ENCODE measurements around the gene CMTM7. TPM values are rescaled to one million over a fixed set of nuclear protein-coding genes. Genes with fewer than 3 reads are reported as not detected.

The CMTM7 gene
- total RNA-seq, 2 experiments from 2014 or later = 31.5 to 35.2 TPM

DNA sequence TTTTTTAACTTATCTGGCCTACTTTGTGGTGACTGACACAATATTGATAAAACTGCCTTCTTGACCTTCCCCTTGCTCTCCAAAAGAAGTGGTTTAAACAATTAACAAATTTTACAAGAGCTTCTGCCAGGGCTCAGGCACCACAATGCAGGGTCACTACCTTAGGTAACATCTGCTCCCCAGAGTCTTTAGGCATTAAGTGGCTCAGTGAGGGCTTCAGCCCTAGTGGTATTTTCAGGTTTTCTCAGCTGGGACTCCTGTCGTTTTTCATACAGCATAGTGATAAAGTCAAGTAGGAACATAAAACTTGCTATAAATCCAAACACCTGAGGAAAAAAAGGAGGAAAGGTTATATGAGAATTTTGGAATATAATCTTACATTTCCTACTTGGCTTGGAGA, 92.1 kb downstream of the CMTM7 start:
- H3K27me3 Mint-ChIP-seq = no peaks in the 10 kb centered on the region
- POLR2A ChIA-PET = interaction anchor here (1.4 kb wide), 1 partner anchor 14 kb away, joined by 3 read pairs; no protein-coding TSS in a partner anchor
- no peak overlapping the region for H3K4me3 ChIP-seq (ENCODE audit: low read length)
- H3K9me3 Mint-ChIP-seq = no peaks in the 10 kb centered on the region
- peaks cover 30% of the 10 kb centered on the region for H3K4me1 Mint-ChIP-seq (ENCODE audit: low read depth)
- ATAC-seq (ENCODE audit: poor library complexity) = no peak
- peaks cover 92% of the 10 kb centered on the region for H3K36me3 Mint-ChIP-seq (ENCODE audit: low read depth)
- H3K27ac Mint-ChIP-seq = no peak overlapping the region
- H3K4me3 Mint-ChIP-seq = no peak overlapping the region
- intact Hi-C loops (cut with DNase I, micrococcal nuclease) = no loop called here
- H3K9me3 ChIP-seq (ENCODE audit: control insufficient read depth in 1 of 2, insufficient read depth in 1 of 2, low read length in 2 of 2) = no peaks in the 10 kb centered on the region
- TF ChIP-seq, protein P1, sequence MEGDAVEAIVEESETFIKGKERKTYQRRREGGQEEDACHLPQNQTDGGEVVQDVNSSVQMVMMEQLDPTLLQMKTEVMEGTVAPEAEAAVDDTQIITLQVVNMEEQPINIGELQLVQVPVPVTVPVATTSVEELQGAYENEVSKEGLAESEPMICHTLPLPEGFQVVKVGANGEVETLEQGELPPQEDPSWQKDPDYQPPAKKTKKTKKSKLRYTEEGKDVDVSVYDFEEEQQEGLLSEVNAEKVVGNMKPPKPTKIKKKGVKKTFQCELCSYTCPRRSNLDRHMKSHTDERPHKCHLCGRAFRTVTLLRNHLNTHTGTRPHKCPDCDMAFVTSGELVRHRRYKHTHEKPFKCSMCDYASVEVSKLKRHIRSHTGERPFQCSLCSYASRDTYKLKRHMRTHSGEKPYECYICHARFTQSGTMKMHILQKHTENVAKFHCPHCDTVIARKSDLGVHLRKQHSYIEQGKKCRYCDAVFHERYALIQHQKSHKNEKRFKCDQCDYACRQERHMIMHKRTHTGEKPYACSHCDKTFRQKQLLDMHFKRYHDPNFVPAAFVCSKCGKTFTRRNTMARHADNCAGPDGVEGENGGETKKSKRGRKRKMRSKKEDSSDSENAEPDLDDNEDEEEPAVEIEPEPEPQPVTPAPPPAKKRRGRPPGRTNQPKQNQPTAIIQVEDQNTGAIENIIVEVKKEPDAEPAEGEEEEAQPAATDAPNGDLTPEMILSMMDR (IDR thresholded peaks at IDR 0.05) = no peak
- H3K27me3 ChIP-seq (ENCODE audit: control insufficient read depth in 1 of 2, insufficient read depth in 2 of 2, low read length in 2 of 2) = no peaks in the 10 kb centered on the region
- peaks cover 76% of the 10 kb centered on the region for H3K36me3 ChIP-seq (ENCODE audit: insufficient read depth, low read length)
- CTCF ChIA-PET = no interaction called here
- H3K27ac ChIP-seq (ENCODE audit: low read depth in 1 of 2, low read length in 2 of 2) = no peak overlapping the region
- H3K4me1 ChIP-seq (ENCODE audit: insufficient read depth, low read length) = no peaks in the 10 kb centered on the region
- DNase-seq = no peak

DNA sequence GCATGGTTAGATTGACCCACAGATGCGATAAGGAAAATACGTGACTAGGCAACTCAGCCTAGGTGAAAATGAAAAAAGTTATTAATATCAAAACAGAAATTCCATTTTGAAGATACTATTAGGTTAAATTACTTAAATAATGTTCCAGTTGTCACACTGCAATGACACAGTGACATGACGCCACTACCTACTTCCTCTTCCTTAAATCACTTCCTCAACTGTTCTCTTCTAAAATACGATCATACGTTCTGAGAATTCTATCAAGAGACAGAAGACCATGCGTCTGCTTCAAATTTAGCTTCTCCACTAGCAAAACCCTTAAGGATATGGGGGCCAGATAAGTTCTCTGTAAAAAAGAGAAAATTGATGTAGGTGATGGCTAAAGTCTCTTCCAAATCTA, 92.8 kb downstream of the CMTM7 start:
- TF ChIP-seq, protein P1 (IDR thresholded peaks at IDR 0.05) = no peak
- peaks cover 86% of the 10 kb centered on the region for H3K36me3 Mint-ChIP-seq (ENCODE audit: low read depth)
- intact Hi-C loops (cut with DNase I, micrococcal nuclease) = no loop called here
- H3K27me3 Mint-ChIP-seq = no peaks in the 10 kb centered on the region
- H3K4me3 ChIP-seq (ENCODE audit: low read length) = no peak overlapping the region
- H3K27me3 ChIP-seq (ENCODE audit: control insufficient read depth in 1 of 2, insufficient read depth in 2 of 2, low read length in 2 of 2) = no peaks in the 10 kb centered on the region
- ATAC-seq (ENCODE audit: poor library complexity) = no peak
- H3K9me3 ChIP-seq (ENCODE audit: control insufficient read depth in 1 of 2, insufficient read depth in 1 of 2, low read length in 2 of 2) = no peaks in the 10 kb centered on the region
- H3K27ac ChIP-seq (ENCODE audit: low read depth in 1 of 2, low read length in 2 of 2) = peak overlapping the region in 1 of 2 donors; percentile 6
- peak in 3 of 14 experiments; percentile 28 to 54 (median 41) for DNase-seq
- peaks cover 30% of the 10 kb centered on the region for H3K4me1 Mint-ChIP-seq (ENCODE audit: low read depth)
- ChIA-PET POLR2A (interaction anchor here (0.5 to 1.4 kb wide), 2 partner anchors 15 to 559 kb away, joined by 3 to 5 read pairs; no protein-coding TSS in a partner anchor), CTCF (interaction anchor here (1.3 kb wide), 1 partner anchor 17 kb away, joined by 3 read pairs; no protein-coding TSS in a partner anchor)
- H3K27ac Mint-ChIP-seq = peak overlapping the region; percentile 14
- H3K9me3 Mint-ChIP-seq = no peaks in the 10 kb centered on the region
- H3K36me3 ChIP-seq (ENCODE audit: insufficient read depth, low read length) = peaks cover 70% of the 10 kb centered on the region
- H3K4me3 Mint-ChIP-seq = no peak overlapping the region
- H3K4me1 ChIP-seq (ENCODE audit: insufficient read depth, low read length) = no peaks in the 10 kb centered on the region

DNA sequence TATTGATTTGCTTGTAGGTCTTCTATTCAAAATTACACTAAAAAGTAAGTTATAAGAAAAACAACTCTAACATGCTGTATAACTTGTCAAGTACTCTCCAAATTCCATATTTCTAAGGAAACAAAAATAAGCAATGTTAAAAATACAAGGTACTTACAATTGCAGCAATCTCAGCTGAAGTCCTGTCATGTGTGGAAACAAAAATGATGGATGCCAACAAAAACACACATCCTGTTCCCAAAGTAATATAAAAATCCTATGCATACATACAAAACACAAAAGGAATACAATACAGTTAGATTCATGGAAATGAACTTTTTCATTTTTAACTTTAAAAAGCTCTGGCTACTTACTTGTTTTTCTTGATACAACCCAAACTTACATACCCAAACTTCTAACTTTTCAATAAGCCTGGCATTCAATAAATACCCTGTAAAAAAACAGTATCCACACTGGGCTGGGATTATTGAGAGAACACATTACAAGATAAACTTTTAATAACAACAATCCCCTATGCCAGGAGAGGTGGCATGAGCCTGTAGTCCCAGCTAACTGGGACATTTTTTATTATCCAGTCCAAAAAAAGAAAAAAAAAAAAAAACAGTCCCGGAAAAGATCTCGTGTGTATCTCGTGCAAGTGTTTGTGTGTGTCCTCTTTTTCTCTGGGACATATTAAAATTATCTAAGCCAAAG, 96.3 kb downstream of the CMTM7 start:
- Mint-ChIP-seq H3K27me3 (no peaks in the 10 kb centered on the region), H3K4me1 (ENCODE audit: low read depth) (peaks cover 20% of the 10 kb centered on the region), H3K36me3 (ENCODE audit: low read depth) (peaks cover 58% of the 10 kb centered on the region), H3K4me3 (no peak overlapping the region), H3K27ac (peak overlapping the region; percentile 44), H3K9me3 (no peaks in the 10 kb centered on the region)
- Histone ChIP-seq H3K27ac (ENCODE audit: low read depth in 1 of 2, low read length in 2 of 2) (no peak overlapping the region), H3K4me3 (ENCODE audit: low read length) (no peak overlapping the region), H3K27me3 (ENCODE audit: control insufficient read depth in 1 of 2, insufficient read depth in 2 of 2, low read length in 2 of 2) (no peaks in the 10 kb centered on the region), H3K9me3 (ENCODE audit: control insufficient read depth in 1 of 2, insufficient read depth in 1 of 2, low read length in 2 of 2) (no peaks in the 10 kb centered on the region), H3K36me3 (ENCODE audit: insufficient read depth, low read length) (peaks cover 55% of the 10 kb centered on the region), H3K4me1 (ENCODE audit: insufficient read depth, low read length) (peaks cover 5% of the 10 kb centered on the region)
- no peak for DNase-seq
- intact Hi-C loops (cut with DNase I, micrococcal nuclease) = no loop called here
- ATAC-seq (ENCODE audit: poor library complexity) = no peak
- ChIA-PET CTCF (interaction anchor here (0.8 kb wide), 1 partner anchor 13 kb away, joined by 3 read pairs; no protein-coding TSS in a partner anchor), POLR2A (no interaction called here)
- TF ChIP-seq, protein P1 (IDR thresholded peaks at IDR 0.05) = no peak

All from CD4-positive, alpha-beta T cell (primary cell).